Fibroblast of lung (primary cell): Measurements from ENCODE around the gene NTRK3. TPM values are rescaled to one million over a fixed set of nuclear protein-coding genes. Genes with fewer than 3 reads are reported as not detected.

Experiments
- DNase-seq, 2 donors: peaks; one replicate each; pipeline versions ENCODE4 v3.0.0 to v3.0.0-alpha.2; 2010; ENCODE audit warnings: low read depth in 2 of 2
- H2AFZ ChIP-seq: 2 replicates; pipeline ENCODE4 v1.5.1; 2012; ENCODE audit warnings: low read length, control low read depth, inconsistent platforms
- H3K27ac ChIP-seq: 2 replicates; pipeline ENCODE4 v1.5.1; 2011; ENCODE audit warnings: low read length, control low read depth; ENCODE audit not compliant: insufficient read depth
- H3K27me3 ChIP-seq: 2 replicates; pipeline ENCODE4 v1.5.1; 2011; ENCODE audit warnings: mild to moderate bottlenecking, low read length; ENCODE audit not compliant: control insufficient read depth, insufficient read depth
- H3K36me3 ChIP-seq: 2 replicates; pipeline ENCODE4 v1.5.1; 2011; ENCODE audit warnings: low read length; ENCODE audit not compliant: control insufficient read depth, insufficient read depth
- H3K4me1 ChIP-seq: 2 replicates; pipeline ENCODE4 v1.5.1; 2011; ENCODE audit warnings: low read length; ENCODE audit not compliant: control insufficient read depth, insufficient read depth; ENCODE audit errors: extremely low read depth
- H3K4me2 ChIP-seq: 2 replicates; pipeline ENCODE4 v1.5.1; 2011; ENCODE audit warnings: low read length, control low read depth; ENCODE audit not compliant: insufficient read depth; ENCODE audit errors: extremely low read depth
- H3K4me3 ChIP-seq, 4 experiments: fragments of 200-600 bp in 1 of 4; sonication (generic) in 1 of 4; replicated peaks in 1 of 4; 2 replicates each; pipeline ENCODE4 v1.5.1; 2011 to 2016; ENCODE audit warnings: low read length in 4 of 4, low read depth in 3 of 4, mild to moderate bottlenecking in 3 of 4, control low read depth in 2 of 4, inconsistent platforms in 1 of 4, mixed read lengths in 1 of 4; ENCODE audit not compliant: insufficient read depth in 1 of 4; ENCODE audit errors: control extremely low read depth in 1 of 4
- H3K79me2 ChIP-seq: 2 replicates; pipeline ENCODE4 v1.5.1; 2012; ENCODE audit warnings: mild to moderate bottlenecking, low read length, inconsistent platforms; ENCODE audit not compliant: control insufficient read depth, insufficient read depth
- H3K9ac ChIP-seq: 2 replicates; pipeline ENCODE4 v1.5.1; 2011; ENCODE audit warnings: mild to moderate bottlenecking, low read length, control low read depth; ENCODE audit not compliant: insufficient read depth
- H3K9me3 ChIP-seq: 2 replicates; pipeline ENCODE4 v1.5.1; 2012; ENCODE audit warnings: low read depth, low read length; ENCODE audit not compliant: control insufficient read depth, insufficient read depth
- H4K20me1 ChIP-seq: 2 replicates; pipeline ENCODE4 v1.5.1; 2011; ENCODE audit warnings: low read length; ENCODE audit not compliant: control insufficient read depth, insufficient read depth; ENCODE audit errors: extremely low read depth
- CTCF ChIP-seq, 2 donors: IDR thresholded peaks in 1 of 2; conservative IDR thresholded peaks in 1 of 2; 1 replicate in 1 of 2; 2 replicates in 1 of 2; pipeline ENCODE4 v1.5.1; 2011 to 2012; ENCODE audit warnings: low read length in 2 of 2, control low read depth in 1 of 2, inconsistent platforms in 1 of 2, low read depth in 1 of 2, mild to moderate bottlenecking in 1 of 2
- EZH2 ChIP-seq: IDR thresholded peaks from 2 replicates; pipeline ENCODE4 v1.5.1; 2012; ENCODE audit warnings: low read length, control low read depth, mild to moderate bottlenecking; ENCODE audit errors: missing control alignments
- polyA plus RNA-seq, 2 donors: library from polyadenylated mRNA; depleted of rRNA in 1 of 2; stranded (reverse) in 1 of 2; unstranded in 1 of 2; fragments of >200 nt; gene quantifications; 2 replicates each; pipeline ENCODE4 v1.2.1, GENCODE V29; 2011 to 2012; ENCODE audit warnings: missing spikeins in 1 of 2
- total RNA-seq: library from RNA; depleted of rRNA; stranded (reverse); fragments of >200 nt; gene quantifications from 2 replicates; pipeline ENCODE4 v1.2.1, GENCODE V29; 2014

Gene NTRK3
- total and polyA plus RNA-seq, 2 donors (not counting 1 experiment from before 2014, with no cell fraction given): 0.06 TPM; not detected in 1

GRCh38 chr15:88301311-88301710, 44.8 kb upstream of the NTRK3 start:
- no peaks in the 10 kb centered on the region for H4K20me1 ChIP-seq
- no peaks in the 10 kb centered on the region for H3K27me3 ChIP-seq
- H3K4me3 ChIP-seq: no peak overlapping the region
- no peaks in the 10 kb centered on the region for H3K9me3 ChIP-seq
- no peaks in the 10 kb centered on the region for H3K4me1 ChIP-seq
- H3K9ac ChIP-seq: no peak overlapping the region
- H3K36me3 ChIP-seq: no peaks in the 10 kb centered on the region
- no peak overlapping the region for H3K4me2 ChIP-seq
- no peaks in the 10 kb centered on the region for H3K79me2 ChIP-seq
- H2AFZ ChIP-seq: no peak overlapping the region
- DNase-seq: no peak
- no peak for TF ChIP-seq CTCF (conservative IDR thresholded peaks at IDR 0.05 in 1 of 2, IDR thresholded peaks at IDR 0.05 in 1 of 2; ENCODE audit: low read depth in 1 of 2, low read length in 2 of 2)
- TF ChIP-seq EZH2: no peak
- H3K27ac ChIP-seq: no peak overlapping the region

- Histone ChIP-seq H3K9ac (no peak overlapping the region), H3K79me2 (no peaks in the 10 kb centered on the region), H2AFZ (no peak overlapping the region), H3K36me3 (no peaks in the 10 kb centered on the region), H3K4me2 (no peak overlapping the region), H3K27ac (no peak overlapping the region), H3K9me3 (no peaks in the 10 kb centered on the region), H3K27me3 (no peaks in the 10 kb centered on the region), H4K20me1 (no peaks in the 10 kb centered on the region), H3K4me1 (no peaks in the 10 kb centered on the region), H3K4me3 (no peak overlapping the region)
- DNase-seq: no peak
- TF ChIP-seq CTCF (conservative IDR thresholded peaks at IDR 0.05 in 1 of 2, IDR thresholded peaks at IDR 0.05 in 1 of 2; ENCODE audit: low read depth in 1 of 2, low read length in 2 of 2) (no peak), EZH2 (no peak)
Observed at GRCh38 chr15:88300861-88301260, 44.3 kb upstream of the NTRK3 start.

- TF ChIP-seq CTCF (conservative IDR thresholded peaks at IDR 0.05 in 1 of 2, IDR thresholded peaks at IDR 0.05 in 1 of 2; ENCODE audit: low read depth in 1 of 2, low read length in 2 of 2) (no peak), EZH2 (no peak)
Observed at GRCh38 chr15:88300089-88300488, 43.5 kb upstream of the NTRK3 start.

More at GRCh38 chr15:88300089-88300488, 43.5 kb upstream of the NTRK3 start:
- Histone ChIP-seq H3K79me2 (no peaks in the 10 kb centered on the region), H4K20me1 (no peaks in the 10 kb centered on the region), H3K4me2 (no peak overlapping the region), H3K27ac (no peak overlapping the region), H3K36me3 (no peaks in the 10 kb centered on the region), H3K9ac (no peak overlapping the region), H3K4me1 (no peaks in the 10 kb centered on the region), H3K27me3 (no peaks in the 10 kb centered on the region), H3K9me3 (no peaks in the 10 kb centered on the region), H2AFZ (no peak overlapping the region), H3K4me3 (no peak overlapping the region)
- DNase-seq: no peak
